A673 (cell line): Measurements from ENCODE around the gene CNN1. TPM values are rescaled to one million over a fixed set of nuclear protein-coding genes. Genes with fewer than 3 reads are reported as not detected.

Experiments used
- BruUV-seq: library from RNA; stranded (reverse); fragments of 400-500 nt; replicated peaks from 2 replicates; lab custom pipeline; 2021; lab: Mats Ljungman, UMichigan
- CTCF ChIA-PET: fragments of 300-600 bp; sonication (Branson Sonifier 250); formaldehyde crosslinking; loops from one replicate; lab custom pipeline; 2022; ENCODE audit warnings: antibody characterized with exemption; lab: Charles Lee
- POLR2A ChIA-PET: fragments of 300-600 bp; sonication (Branson Sonifier 250); formaldehyde crosslinking; loops from one replicate; lab custom pipeline; 2022; ENCODE audit warnings: antibody characterized with exemption; ENCODE audit not compliant: low non-redundant PET; lab: Charles Lee
- DNase-seq: peaks from one replicate; pipeline ENCODE4 v3.0.0-alpha.2; 2015; ENCODE audit warnings: low spot score
- H3K27ac ChIP-seq: fragments of 200-600 bp; sonication (generic); 2 replicates; pipeline ENCODE4 v1.5.1; 2016; ENCODE audit warnings: mixed run types, low read depth, mild to moderate bottlenecking, mixed read lengths, antibody characterized with exemption, low read length; ENCODE audit not compliant: poor library complexity, severe bottlenecking
- H3K27me3 ChIP-seq: fragments of 200-600 bp; sonication (generic); replicated peaks from 2 replicates; pipeline ENCODE4 v1.6.1; 2017; ENCODE audit warnings: mixed run types, low read depth, mild to moderate bottlenecking, mixed read lengths, antibody characterized with exemption, low read length; ENCODE audit not compliant: insufficient read depth, poor library complexity
- H3K36me3 ChIP-seq: fragments of 200-600 bp; sonication (generic); 2 replicates; pipeline ENCODE4 v1.6.1; 2016; ENCODE audit warnings: mixed run types, mild to moderate bottlenecking, mixed read lengths, antibody characterized with exemption, low read length; ENCODE audit not compliant: insufficient read depth, poor library complexity, severe bottlenecking
- H3K4me1 ChIP-seq: fragments of 200-600 bp; sonication (generic); 2 replicates; pipeline ENCODE4 v1.6.1; 2017; ENCODE audit warnings: mixed run types, mild to moderate bottlenecking, mixed read lengths, antibody characterized with exemption, low read length; ENCODE audit not compliant: insufficient read depth, poor library complexity, severe bottlenecking
- H3K4me3 ChIP-seq: fragments of 200-600 bp; sonication (generic); 2 replicates; pipeline ENCODE4 v1.5.1; 2016; ENCODE audit warnings: low read depth, mixed run types, mild to moderate bottlenecking, mixed read lengths, low read length; ENCODE audit not compliant: poor library complexity, severe bottlenecking
- H3K9me3 ChIP-seq: fragments of 200-600 bp; sonication (generic); 2 replicates; pipeline ENCODE4 v1.6.1; 2016; ENCODE audit warnings: mixed run types, low read depth, mild to moderate bottlenecking, mixed read lengths, antibody characterized with exemption, low read length; ENCODE audit not compliant: poor library complexity, severe bottlenecking
- CTCF ChIP-seq: fragments of 300-800, 200-600 bp; sonication (generic); conservative IDR thresholded peaks from 2 replicates; pipeline ENCODE4 v1.5.1; 2017; ENCODE audit warnings: low read depth, mild to moderate bottlenecking, antibody characterized with exemption, low read length, moderate library complexity, mixed read lengths
- EZH2 ChIP-seq: fragments of 200-600 bp; sonication (generic); IDR thresholded peaks from 2 replicates; pipeline ENCODE4 v1.6.1; 2017; ENCODE audit warnings: borderline replicate concordance, low read depth, mild to moderate bottlenecking, mixed read lengths, antibody characterized with exemption, low read length; ENCODE audit not compliant: poor library complexity, severe bottlenecking
- intact Hi-C: fragments of 100-400 bp; cut with micrococcal nuclease; formaldehyde crosslinking; loops from one replicate; pipeline ENCODE4 v1.10.0; 2022; ENCODE audit not compliant: unreplicated experiment
- total RNA-seq: library from RNA; stranded (reverse); gene quantifications from 2 replicates; pipeline ENCODE4 v1.2.3, GENCODE V29; 2021

The CNN1 gene
- total RNA-seq, 1 experiment from 2014 or later = 0.60 TPM

- no peak for DNase-seq
- POLR2A ChIA-PET = no interaction called here
- Histone ChIP-seq H3K9me3 (no peaks in the 10 kb centered on the region), H3K36me3 (peaks cover 4% of the 10 kb centered on the region), H3K27me3 (no peaks in the 10 kb centered on the region), H3K4me3 (no peak overlapping the region), H3K4me1 (peaks cover 7% of the 10 kb centered on the region), H3K27ac (no peak overlapping the region)
- CTCF ChIA-PET = no interaction called here
- BruUV-seq = no TSS peak
- no peak for TF ChIP-seq CTCF
- TF ChIP-seq EZH2 = no peak
- intact Hi-C loops = no loop called here
Observed at GRCh38 chr19:11506967-11507366, 31.7 kb upstream of the CNN1 start.

- CTCF ChIA-PET = no interaction called here
- H3K4me1 ChIP-seq = peaks cover 7% of the 10 kb centered on the region
- POLR2A ChIA-PET = no interaction called here
- no peak for DNase-seq
- BruUV-seq = no TSS peak
- H3K9me3 ChIP-seq = no peaks in the 10 kb centered on the region
- no peak for TF ChIP-seq CTCF
- TF ChIP-seq EZH2 = no peak
- H3K27me3 ChIP-seq = no peaks in the 10 kb centered on the region
- no peak overlapping the region for H3K4me3 ChIP-seq
- H3K36me3 ChIP-seq = peaks cover 4% of the 10 kb centered on the region
- H3K27ac ChIP-seq = no peak overlapping the region
- intact Hi-C loops = no loop called here
Observed at GRCh38 chr19:11507370-11508078, 31.1 kb upstream of the CNN1 start.

- ChIA-PET POLR2A (no interaction called here), CTCF (interaction anchor here (0.6 kb wide), 1 partner anchor 36 kb away, joined by 3 read pairs; no protein-coding TSS in a partner anchor)
- H3K4me3 ChIP-seq = no peak overlapping the region
- BruUV-seq = no TSS peak
- H3K36me3 ChIP-seq = peaks cover 4% of the 10 kb centered on the region
- H3K27me3 ChIP-seq = no peaks in the 10 kb centered on the region
- no peak for DNase-seq
- no peak for TF ChIP-seq EZH2
- TF ChIP-seq CTCF = no peak
- peaks cover 7% of the 10 kb centered on the region for H3K4me1 ChIP-seq
- H3K27ac ChIP-seq = no peak overlapping the region
- no peaks in the 10 kb centered on the region for H3K9me3 ChIP-seq
- intact Hi-C loops = no loop called here
Observed at GRCh38 chr19:11510444-11510843, 28.2 kb upstream of the CNN1 start.
